ENCODE measurements around the gene LOXL4. TPM values are rescaled to one million over a fixed set of nuclear protein-coding genes. Genes with fewer than 3 reads are reported as not detected.

Gene LOXL4
- total and polyA plus RNA-seq, 3 experiments from 2014 or later: 0.43 TPM; not detected in 2

GRCh38 chr10:98265403-98266378 lies 2.3 kb downstream of the LOXL4 start:
- Mint-ChIP-seq H3K27ac (peak overlapping the region in 1 of 8 donors; percentile 84), H3K9me3 (no peaks in the 10 kb centered on the region), H3K4me3 (peak overlapping the region in 2 of 7 donors; percentile 5 to 65), H3K36me3 (peaks cover 0 to 2% (median 0%) of the 10 kb centered on the region in 3 donors), H3K27me3 (peaks cover 24 to 42% of the 10 kb centered on the region in 2 donors), H3K4me1 (peaks cover 4 to 13% (median 6%) of the 10 kb centered on the region in 3 donors)
- peaks cover 4% of the 10 kb centered on the region for H3K4me1 ChIP-seq (ENCODE audit: insufficient read depth, low read length)
- DNase-seq: no peak
- no peak overlapping the region for H3K27ac ChIP-seq (ENCODE audit: low read depth, low read length)
- no peak overlapping the region for H3K4me3 ChIP-seq (ENCODE audit: low read length)
- H3K27me3 ChIP-seq (ENCODE audit: insufficient read depth, low read length, poor library complexity, severe bottlenecking): peaks cover 3% of the 10 kb centered on the region
- no peaks in the 10 kb centered on the region for H3K9me3 ChIP-seq (ENCODE audit: low read length)
- ChIA-PET CTCF (no interaction called here), POLR2A (no interaction called here)
- H3K36me3 ChIP-seq (ENCODE audit: insufficient read depth, low read length): no peaks in the 10 kb centered on the region

GRCh38 chr10:98264378-98265065 lies 3.5 kb downstream of the LOXL4 start:
- no peak overlapping the region for H3K4me3 Mint-ChIP-seq
- no peaks in the 10 kb centered on the region for H3K9me3 Mint-ChIP-seq
- H3K4me1 Mint-ChIP-seq: peaks cover 4 to 13% (median 6%) of the 10 kb centered on the region in 3 donors
- Histone ChIP-seq H3K27me3 (ENCODE audit: insufficient read depth, low read length, poor library complexity, severe bottlenecking) (peaks cover 3% of the 10 kb centered on the region), H3K36me3 (ENCODE audit: insufficient read depth, low read length) (no peaks in the 10 kb centered on the region), H3K9me3 (ENCODE audit: low read length) (no peaks in the 10 kb centered on the region), H3K27ac (ENCODE audit: low read depth, low read length) (no peak overlapping the region), H3K4me1 (ENCODE audit: insufficient read depth, low read length) (peaks cover 4% of the 10 kb centered on the region), H3K4me3 (ENCODE audit: low read length) (no peak overlapping the region)
- peaks cover 0 to 2% (median 2%) of the 10 kb centered on the region in 3 donors for H3K36me3 Mint-ChIP-seq
- no peak for DNase-seq
- ChIA-PET CTCF (no interaction called here), POLR2A (interaction anchor here (0.5 kb wide), 1 partner anchor 12 kb away, joined by 3 read pairs; no protein-coding TSS in a partner anchor)
- peak overlapping the region in 3 of 8 donors; percentile 12 to 68 (median 32) for H3K27ac Mint-ChIP-seq
- H3K27me3 Mint-ChIP-seq: peaks cover 19 to 34% of the 10 kb centered on the region in 2 donors

GRCh38 chr10:98263088-98263487 lies 4.9 kb downstream of the LOXL4 start:
- DNase-seq: no peak
- Histone ChIP-seq H3K27me3 (ENCODE audit: insufficient read depth, low read length, poor library complexity, severe bottlenecking) (no peaks in the 10 kb centered on the region), H3K9me3 (ENCODE audit: low read length) (no peaks in the 10 kb centered on the region), H3K4me1 (ENCODE audit: insufficient read depth, low read length) (peaks cover 4% of the 10 kb centered on the region), H3K36me3 (ENCODE audit: insufficient read depth, low read length) (no peaks in the 10 kb centered on the region), H3K27ac (ENCODE audit: low read depth, low read length) (no peak overlapping the region), H3K4me3 (ENCODE audit: low read length) (no peak overlapping the region)
- Mint-ChIP-seq H3K4me3 (peak overlapping the region in 1 of 7 donors; percentile 69), H3K27ac (peak overlapping the region in 1 of 8 donors; percentile 90), H3K9me3 (no peaks in the 10 kb centered on the region), H3K27me3 (peaks cover 11 to 22% of the 10 kb centered on the region in 2 donors), H3K4me1 (peaks cover 2 to 6% (median 4%) of the 10 kb centered on the region in 3 donors), H3K36me3 (peaks cover 0 to 2% (median 2%) of the 10 kb centered on the region in 3 donors)
- ChIA-PET CTCF (interaction anchor here (1.0 kb wide), 1 partner anchor 36 kb away, joined by 3 read pairs; no protein-coding TSS in a partner anchor), POLR2A (no interaction called here)

- H3K9me3 Mint-ChIP-seq: no peaks in the 10 kb centered on the region
- H3K27me3 Mint-ChIP-seq: peaks cover 11 to 19% of the 10 kb centered on the region in 2 donors
- no peaks in the 10 kb centered on the region for H3K27me3 ChIP-seq (ENCODE audit: insufficient read depth, low read length, poor library complexity, severe bottlenecking)
- H3K4me3 ChIP-seq (ENCODE audit: low read length): no peak overlapping the region
- no peak overlapping the region for H3K27ac Mint-ChIP-seq
- H3K36me3 ChIP-seq (ENCODE audit: insufficient read depth, low read length): no peaks in the 10 kb centered on the region
- peak overlapping the region in 1 of 7 donors; percentile 27 for H3K4me3 Mint-ChIP-seq
- no peak for DNase-seq
- peaks cover 0 to 2% (median 2%) of the 10 kb centered on the region in 3 donors for H3K36me3 Mint-ChIP-seq
- peaks cover under 1% of the 10 kb centered on the region for H3K4me1 ChIP-seq (ENCODE audit: insufficient read depth, low read length)
- H3K27ac ChIP-seq (ENCODE audit: low read depth, low read length): no peak overlapping the region
- CTCF ChIA-PET: interaction anchor here (1.0 kb wide), 2 partner anchors 37 to 69 kb away, joined by 3 to 4 read pairs; no protein-coding TSS in a partner anchor
- peaks cover 0 to 6% (median under 1%) of the 10 kb centered on the region in 3 donors for H3K4me1 Mint-ChIP-seq
- POLR2A ChIA-PET: no interaction called here
- no peaks in the 10 kb centered on the region for H3K9me3 ChIP-seq (ENCODE audit: low read length)
These were observed 5.4 kb downstream of the LOXL4 start for GRCh38 chr10:98262571-98262970.

GRCh38 chr10:98261436-98262277 lies 6.3 kb downstream of the LOXL4 start:
- Mint-ChIP-seq H3K4me3 (no peak overlapping the region), H3K36me3 (peaks cover 0 to 5% (median 2%) of the 10 kb centered on the region in 3 donors), H3K4me1 (no peaks in the 10 kb centered on the region), H3K27ac (peak overlapping the region in 1 of 8 donors; percentile 60), H3K27me3 (peaks cover 5 to 10% of the 10 kb centered on the region in 2 donors), H3K9me3 (no peaks in the 10 kb centered on the region)
- CTCF ChIA-PET: interaction anchor here (1.0 kb wide), 1 partner anchor 69 kb away, joined by 4 read pairs; no protein-coding TSS in a partner anchor
- no peak for DNase-seq
- Histone ChIP-seq H3K27me3 (ENCODE audit: insufficient read depth, low read length, poor library complexity, severe bottlenecking) (no peaks in the 10 kb centered on the region), H3K9me3 (ENCODE audit: low read length) (no peaks in the 10 kb centered on the region), H3K36me3 (ENCODE audit: insufficient read depth, low read length) (no peaks in the 10 kb centered on the region), H3K4me1 (ENCODE audit: insufficient read depth, low read length) (no peaks in the 10 kb centered on the region), H3K4me3 (ENCODE audit: low read length) (no peak overlapping the region), H3K27ac (ENCODE audit: low read depth, low read length) (no peak overlapping the region)
- POLR2A ChIA-PET: no interaction called here

- H3K4me3 Mint-ChIP-seq: no peak overlapping the region
- no peaks in the 10 kb centered on the region for H3K27me3 ChIP-seq (ENCODE audit: insufficient read depth, low read length, poor library complexity, severe bottlenecking)
These were observed 7.2 kb downstream of the LOXL4 start for GRCh38 chr10:98260752-98261151.

GRCh38 chr10:98260350-98260749 lies 7.6 kb downstream of the LOXL4 start:
- Mint-ChIP-seq H3K4me1 (no peaks in the 10 kb centered on the region), H3K27me3 (no peaks in the 10 kb centered on the region), H3K36me3 (peaks cover 0 to 13% (median 8%) of the 10 kb centered on the region in 3 donors), H3K9me3 (no peaks in the 10 kb centered on the region), H3K4me3 (no peak overlapping the region), H3K27ac (peak overlapping the region in 2 of 8 donors; percentile 4 to 17)
- DNase-seq: no peak
- Histone ChIP-seq H3K4me1 (ENCODE audit: insufficient read depth, low read length) (no peaks in the 10 kb centered on the region), H3K27ac (ENCODE audit: low read depth, low read length) (no peak overlapping the region), H3K36me3 (ENCODE audit: insufficient read depth, low read length) (no peaks in the 10 kb centered on the region), H3K4me3 (ENCODE audit: low read length) (no peak overlapping the region), H3K27me3 (ENCODE audit: insufficient read depth, low read length, poor library complexity, severe bottlenecking) (no peaks in the 10 kb centered on the region), H3K9me3 (ENCODE audit: low read length) (no peaks in the 10 kb centered on the region)
- ChIA-PET POLR2A (no interaction called here), CTCF (no interaction called here)

More at GRCh38 chr10:98260752-98261151, 7.2 kb downstream of the LOXL4 start:
- Mint-ChIP-seq H3K9me3 (no peaks in the 10 kb centered on the region), H3K36me3 (peaks cover 0 to 9% (median 8%) of the 10 kb centered on the region in 3 donors), H3K27ac (peak overlapping the region in 2 of 8 donors; percentile 4 to 17), H3K4me1 (no peaks in the 10 kb centered on the region), H3K27me3 (peaks cover 0 to 2% of the 10 kb centered on the region in 2 donors)
- Histone ChIP-seq H3K36me3 (ENCODE audit: insufficient read depth, low read length) (no peaks in the 10 kb centered on the region), H3K4me3 (ENCODE audit: low read length) (no peak overlapping the region), H3K4me1 (ENCODE audit: insufficient read depth, low read length) (no peaks in the 10 kb centered on the region), H3K27ac (ENCODE audit: low read depth, low read length) (no peak overlapping the region), H3K9me3 (ENCODE audit: low read length) (no peaks in the 10 kb centered on the region)
- ChIA-PET POLR2A (no interaction called here), CTCF (no interaction called here)
- no peak for DNase-seq

Measured in CD8-positive, alpha-beta memory T cell (primary cell).